Upper lobe of left lung (tissue), 6 donors: Measurements from ENCODE around the gene FMO4. TPM values are rescaled to one million over a fixed set of nuclear protein-coding genes. Genes with fewer than 3 reads are reported as not detected.
"Not testable (repeated sequence)": the region's sequence is repeated elsewhere in the genome, so short reads cannot be mapped to it uniquely, and the experiment has no call there.

ENCODE experiments used
- ATAC-seq, 2 donors: fragments of 200-7000 bp; cut with Tn5 transposase; one replicate each; pipeline ENCODE4 v1.9.1; 2022; ENCODE audit warnings: mild to moderate bottlenecking in 2 of 2, moderate library complexity in 2 of 2; ENCODE audit not compliant: low FRiP score in 2 of 2
- DNase-seq, 2 donors: peaks; one replicate each; pipeline ENCODE4 v3.0.0-alpha.2; 2019 to 2020
- H3K27ac ChIP-seq, 4 donors: fragments of 200-600 bp; sonication (generic); one replicate each; pipeline ENCODE4 v1.5.1; 2016 to 2019
- H3K27me3 ChIP-seq, 4 donors: fragments of 200-600 bp; sonication (generic); one replicate each; pipeline ENCODE4 v1.5.1; 2017 to 2019
- H3K36me3 ChIP-seq, 4 donors: fragments of 200-600 bp; sonication (generic); one replicate each; pipeline ENCODE4 v1.5.1; 2016 to 2019
- H3K4me1 ChIP-seq, 4 donors: fragments of 200-600 bp; sonication (generic); one replicate each; pipeline ENCODE4 v1.5.1; 2018 to 2019
- H3K4me3 ChIP-seq, 4 donors: fragments of 200-600 bp; sonication (generic); one replicate each; pipeline ENCODE4 v1.5.1; 2017 to 2019; ENCODE audit warnings: mild to moderate bottlenecking in 2 of 4, moderate library complexity in 1 of 4
- H3K9me3 ChIP-seq, 4 donors: fragments of 200-600 bp; sonication (generic); one replicate each; pipeline ENCODE4 v1.5.1; 2018 to 2019
- EP300 ChIP-seq, 4 donors: sonication (generic); formaldehyde crosslinking; IDR thresholded peaks; one replicate each; pipeline ENCODE4 v1.5.1; 2017; ENCODE audit warnings: antibody characterized with exemption in 4 of 4, control low read depth in 2 of 4
- POLR2A ChIP-seq, 4 donors: fragments of 450-650 bp; IDR thresholded peaks; one replicate each; pipeline ENCODE4 v1.5.1; 2016 to 2017; ENCODE audit warnings: antibody characterized with exemption in 4 of 4, mild to moderate bottlenecking in 2 of 4
- POLR2AphosphoS5 ChIP-seq, 2 donors: sonication (generic); formaldehyde crosslinking; IDR thresholded peaks; one replicate each; pipeline ENCODE4 v1.5.1; 2017; ENCODE audit warnings: antibody characterized with exemption in 2 of 2
- WGBS, 2 donors: methylation state at CpG; one replicate each; pipeline ENCODE4 v1.1.5; 2017 to 2018; 5-methylcytosine and 5-hydroxymethylcytosine counted together
- total RNA-seq, 6 donors: library from RNA; depleted of rRNA in 4 of 6; stranded (reverse); fragments of >200 nt in 4 of 6; gene quantifications; one replicate each; pipeline versions ENCODE4 v1.1.0 to v1.2.1, GENCODE V29; 2016 to 2021
- TF ChIP-seq, protein P1 (sequence below), 6 experiments: fragments of 450-650 bp in 4 of 6; fragments of 200-600 bp in 2 of 6; sonication (generic) in 2 of 6; IDR thresholded peaks; one replicate each; pipeline ENCODE4 v1.5.1; 2016 to 2019; ENCODE audit warnings: antibody characterized with exemption in 6 of 6
- donor health status: DM: no; HTN: no; CAD: no; lungs with moderate emphysema.
- donor health status: DM: no; HTN: yes; CAD: no; lungs with severe emphysema.

Gene FMO4
- total RNA-seq, 6 donors from 2014 or later = 3.1 to 6.9 (median 3.7) TPM

DNA sequence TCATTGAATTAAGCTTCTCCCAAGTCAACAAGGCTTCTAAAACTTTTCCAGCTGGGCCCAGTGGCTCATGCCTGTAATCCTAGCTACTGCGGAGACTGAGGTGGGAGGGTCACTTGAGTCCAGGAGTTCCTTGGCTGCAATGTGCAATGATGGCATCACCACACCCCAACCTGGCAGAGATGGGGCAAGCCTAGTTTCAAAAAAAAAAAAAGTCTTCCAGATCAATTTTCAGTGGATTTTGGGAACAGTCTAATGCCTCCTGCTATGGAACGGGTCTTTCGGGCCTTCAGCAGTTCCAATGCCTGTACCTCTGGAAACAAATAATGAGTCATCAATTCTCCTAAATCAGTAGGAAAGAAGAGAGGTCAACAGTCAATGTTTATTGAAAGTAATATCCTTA, 38.0 kb downstream of the FMO4 start:
- WGBS, 2 donors = 67 to 83% methylated on average over 3 of the region's 3 CpGs
- DNase-seq = no peak

DNA sequence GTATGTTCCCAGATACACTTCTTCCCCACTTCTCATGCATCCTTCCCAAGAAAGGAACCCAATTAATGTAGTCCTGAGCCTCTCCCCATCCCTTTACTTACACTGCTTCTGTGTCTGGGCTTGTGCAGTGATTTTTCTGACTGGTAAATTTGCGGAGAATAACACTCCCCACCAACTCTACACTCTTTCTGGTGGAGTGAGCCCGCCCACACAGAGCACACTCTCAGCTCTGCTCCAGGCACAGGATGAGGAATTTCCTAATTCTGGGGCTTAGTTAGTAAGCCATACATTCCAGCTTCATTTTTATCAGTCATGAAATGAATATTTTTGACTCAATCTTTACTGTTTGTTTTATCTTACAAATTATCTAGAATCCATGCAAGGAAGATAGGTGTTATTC, 38.6 kb downstream of the FMO4 start:
- Histone ChIP-seq H3K27ac (no peak overlapping the region), H3K27me3 (no peaks in the 10 kb centered on the region), H3K9me3 (no peaks in the 10 kb centered on the region), H3K36me3 (no peaks in the 10 kb centered on the region), H3K4me1 (no peaks in the 10 kb centered on the region), H3K4me3 (no peak overlapping the region)
- no peak for DNase-seq
- TF ChIP-seq POLR2A (IDR thresholded peaks at IDR 0.05) (no peak), EP300 (IDR thresholded peaks at IDR 0.05) (no peak), POLR2AphosphoS5 (IDR thresholded peaks at IDR 0.05) (no peak)
- TF ChIP-seq, protein P1, sequence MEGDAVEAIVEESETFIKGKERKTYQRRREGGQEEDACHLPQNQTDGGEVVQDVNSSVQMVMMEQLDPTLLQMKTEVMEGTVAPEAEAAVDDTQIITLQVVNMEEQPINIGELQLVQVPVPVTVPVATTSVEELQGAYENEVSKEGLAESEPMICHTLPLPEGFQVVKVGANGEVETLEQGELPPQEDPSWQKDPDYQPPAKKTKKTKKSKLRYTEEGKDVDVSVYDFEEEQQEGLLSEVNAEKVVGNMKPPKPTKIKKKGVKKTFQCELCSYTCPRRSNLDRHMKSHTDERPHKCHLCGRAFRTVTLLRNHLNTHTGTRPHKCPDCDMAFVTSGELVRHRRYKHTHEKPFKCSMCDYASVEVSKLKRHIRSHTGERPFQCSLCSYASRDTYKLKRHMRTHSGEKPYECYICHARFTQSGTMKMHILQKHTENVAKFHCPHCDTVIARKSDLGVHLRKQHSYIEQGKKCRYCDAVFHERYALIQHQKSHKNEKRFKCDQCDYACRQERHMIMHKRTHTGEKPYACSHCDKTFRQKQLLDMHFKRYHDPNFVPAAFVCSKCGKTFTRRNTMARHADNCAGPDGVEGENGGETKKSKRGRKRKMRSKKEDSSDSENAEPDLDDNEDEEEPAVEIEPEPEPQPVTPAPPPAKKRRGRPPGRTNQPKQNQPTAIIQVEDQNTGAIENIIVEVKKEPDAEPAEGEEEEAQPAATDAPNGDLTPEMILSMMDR (IDR thresholded peaks at IDR 0.05) = no peak
- 93 to 94% methylated on average over 2 of the region's 2 CpGs for WGBS, 2 donors
- ATAC-seq = no peak

More for the DNA sequence above, 38.0 kb downstream of the FMO4 start:
- Histone ChIP-seq H3K36me3 (no peaks in the 10 kb centered on the region), H3K27ac (no peak overlapping the region), H3K4me1 (no peaks in the 10 kb centered on the region), H3K27me3 (no peaks in the 10 kb centered on the region), H3K9me3 (no peaks in the 10 kb centered on the region), H3K4me3 (no peak overlapping the region)
- ATAC-seq = no peak
- TF ChIP-seq EP300 (IDR thresholded peaks at IDR 0.05) (no peak), POLR2AphosphoS5 (IDR thresholded peaks at IDR 0.05) (no peak), POLR2A (IDR thresholded peaks at IDR 0.05) (no peak)
- TF ChIP-seq, protein P1 (IDR thresholded peaks at IDR 0.05) = no peak

DNA sequence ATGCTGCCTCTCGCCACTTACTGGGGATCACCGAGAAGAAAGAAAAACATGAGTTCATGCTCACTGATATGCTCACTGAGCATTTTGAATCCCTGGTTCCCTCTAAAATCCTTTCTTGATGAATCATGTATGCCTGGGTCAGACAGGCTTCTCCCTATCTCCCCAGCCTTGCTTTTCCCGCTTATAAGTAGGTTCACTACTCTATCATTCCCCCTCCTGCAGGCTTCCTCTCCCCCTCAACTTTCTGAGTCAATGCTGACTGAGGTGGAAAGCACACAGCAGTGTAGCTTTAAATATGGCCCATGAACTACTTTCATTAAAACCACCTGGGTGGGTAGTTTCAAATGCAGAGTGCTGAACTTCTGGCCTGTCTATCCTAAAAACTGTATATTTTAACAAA, 41.7 kb downstream of the FMO4 start:
- H3K27me3 ChIP-seq = no peaks in the 10 kb centered on the region
- no peaks in the 10 kb centered on the region for H3K4me1 ChIP-seq
- H3K27ac ChIP-seq = no peak overlapping the region
- ATAC-seq (no peak), DNase-seq (no peak)
- TF ChIP-seq EP300 (IDR thresholded peaks at IDR 0.05) = no peak
- TF ChIP-seq, protein P1 (IDR thresholded peaks at IDR 0.05) = no peak
- no peak for TF ChIP-seq POLR2A (IDR thresholded peaks at IDR 0.05)
- no peak for TF ChIP-seq POLR2AphosphoS5 (IDR thresholded peaks at IDR 0.05)
- no peaks in the 10 kb centered on the region for H3K36me3 ChIP-seq
- H3K9me3 ChIP-seq = no peaks in the 10 kb centered on the region
- H3K4me3 ChIP-seq = no peak overlapping the region
- WGBS, 2 donors = 89 to 97% methylated on average over 3 of the region's 3 CpGs

DNA sequence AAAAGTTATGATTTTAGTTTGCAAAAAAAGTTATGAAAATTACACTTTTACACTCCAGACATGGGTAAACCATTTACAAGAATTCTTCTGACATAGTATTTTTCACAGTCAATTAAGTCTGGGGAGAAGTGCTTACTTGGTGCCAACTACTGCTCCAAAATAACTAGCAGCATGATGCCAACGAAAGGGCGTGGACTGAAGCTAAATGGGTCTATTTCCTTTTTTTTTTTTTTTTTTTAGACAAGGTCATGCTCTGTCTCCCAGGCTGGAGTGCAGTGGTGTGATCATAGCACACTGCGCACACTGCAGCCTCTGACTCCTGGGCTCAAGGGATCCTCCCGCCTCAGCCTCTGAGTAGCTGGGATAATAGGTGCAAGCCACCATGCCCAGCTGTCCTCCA, 43.2 kb downstream of the FMO4 start:
- TF ChIP-seq POLR2AphosphoS5 (IDR thresholded peaks at IDR 0.05) = no peak
- TF ChIP-seq, protein P1 (IDR thresholded peaks at IDR 0.05) = no peak
- H3K36me3 ChIP-seq = no peaks in the 10 kb centered on the region
- 23 to 69% methylated on average over 2 to 4 of the region's 4 CpGs for WGBS, 2 donors
- ATAC-seq (no peak), DNase-seq (no peak)
- no peaks in the 10 kb centered on the region for H3K27me3 ChIP-seq
- H3K27ac ChIP-seq = no peak overlapping the region
- no peaks in the 10 kb centered on the region for H3K4me1 ChIP-seq
- H3K4me3 ChIP-seq = no peak overlapping the region
- no peaks in the 10 kb centered on the region for H3K9me3 ChIP-seq

DNA sequence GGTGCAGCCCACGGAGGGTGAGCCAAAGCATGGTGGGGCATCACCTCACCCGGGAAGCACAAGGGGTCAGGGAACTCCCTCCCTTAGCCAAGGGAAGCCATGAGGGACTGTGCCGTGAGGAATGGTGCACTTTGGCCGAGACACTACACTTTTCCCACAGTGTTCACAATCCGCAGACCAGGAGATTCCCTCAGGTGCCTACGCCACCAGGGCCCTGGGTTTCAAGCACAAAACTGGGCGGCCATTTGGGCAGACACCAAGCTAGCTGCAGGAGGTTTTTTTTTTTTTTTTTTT, 45.3 kb downstream of the FMO4 start:
- 91 to 96% methylated on average over 7 of the region's 7 CpGs for WGBS, 2 donors
- H3K36me3 ChIP-seq = not testable (repeated sequence)

More for the DNA sequence above, 45.3 kb downstream of the FMO4 start:
- H3K27me3 ChIP-seq, H3K27ac ChIP-seq, H3K4me1 ChIP-seq, H3K4me3 ChIP-seq, DNase-seq, ATAC-seq, H3K9me3 ChIP-seq: not testable (repeated sequence)
